GM10266 (cell line): ENCODE results near the gene INVS.
"Not testable (repeated sequence)": the region's sequence is repeated elsewhere in the genome, so short reads cannot be mapped to it uniquely, and the experiment has no call there.

ENCODE experiments used
- DNase-seq: peaks from one replicate; pipeline ENCODE4 v3.0.0; 2012; ENCODE audit errors: extremely low spot score
- TF ChIP-seq, protein P1 (sequence below): IDR thresholded peaks from 2 replicates; pipeline ENCODE4 v1.5.1; 2012; ENCODE audit warnings: mild to moderate bottlenecking, low read depth; ENCODE audit not compliant: control insufficient read depth, insufficient read depth; ENCODE audit errors: missing control alignments

INVS gene, protein sequence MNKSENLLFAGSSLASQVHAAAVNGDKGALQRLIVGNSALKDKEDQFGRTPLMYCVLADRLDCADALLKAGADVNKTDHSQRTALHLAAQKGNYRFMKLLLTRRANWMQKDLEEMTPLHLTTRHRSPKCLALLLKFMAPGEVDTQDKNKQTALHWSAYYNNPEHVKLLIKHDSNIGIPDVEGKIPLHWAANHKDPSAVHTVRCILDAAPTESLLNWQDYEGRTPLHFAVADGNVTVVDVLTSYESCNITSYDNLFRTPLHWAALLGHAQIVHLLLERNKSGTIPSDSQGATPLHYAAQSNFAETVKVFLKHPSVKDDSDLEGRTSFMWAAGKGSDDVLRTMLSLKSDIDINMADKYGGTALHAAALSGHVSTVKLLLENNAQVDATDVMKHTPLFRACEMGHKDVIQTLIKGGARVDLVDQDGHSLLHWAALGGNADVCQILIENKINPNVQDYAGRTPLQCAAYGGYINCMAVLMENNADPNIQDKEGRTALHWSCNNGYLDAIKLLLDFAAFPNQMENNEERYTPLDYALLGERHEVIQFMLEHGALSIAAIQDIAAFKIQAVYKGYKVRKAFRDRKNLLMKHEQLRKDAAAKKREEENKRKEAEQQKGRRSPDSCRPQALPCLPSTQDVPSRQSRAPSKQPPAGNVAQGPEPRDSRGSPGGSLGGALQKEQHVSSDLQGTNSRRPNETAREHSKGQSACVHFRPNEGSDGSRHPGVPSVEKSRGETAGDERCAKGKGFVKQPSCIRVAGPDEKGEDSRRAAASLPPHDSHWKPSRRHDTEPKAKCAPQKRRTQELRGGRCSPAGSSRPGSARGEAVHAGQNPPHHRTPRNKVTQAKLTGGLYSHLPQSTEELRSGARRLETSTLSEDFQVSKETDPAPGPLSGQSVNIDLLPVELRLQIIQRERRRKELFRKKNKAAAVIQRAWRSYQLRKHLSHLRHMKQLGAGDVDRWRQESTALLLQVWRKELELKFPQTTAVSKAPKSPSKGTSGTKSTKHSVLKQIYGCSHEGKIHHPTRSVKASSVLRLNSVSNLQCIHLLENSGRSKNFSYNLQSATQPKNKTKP

DNA sequence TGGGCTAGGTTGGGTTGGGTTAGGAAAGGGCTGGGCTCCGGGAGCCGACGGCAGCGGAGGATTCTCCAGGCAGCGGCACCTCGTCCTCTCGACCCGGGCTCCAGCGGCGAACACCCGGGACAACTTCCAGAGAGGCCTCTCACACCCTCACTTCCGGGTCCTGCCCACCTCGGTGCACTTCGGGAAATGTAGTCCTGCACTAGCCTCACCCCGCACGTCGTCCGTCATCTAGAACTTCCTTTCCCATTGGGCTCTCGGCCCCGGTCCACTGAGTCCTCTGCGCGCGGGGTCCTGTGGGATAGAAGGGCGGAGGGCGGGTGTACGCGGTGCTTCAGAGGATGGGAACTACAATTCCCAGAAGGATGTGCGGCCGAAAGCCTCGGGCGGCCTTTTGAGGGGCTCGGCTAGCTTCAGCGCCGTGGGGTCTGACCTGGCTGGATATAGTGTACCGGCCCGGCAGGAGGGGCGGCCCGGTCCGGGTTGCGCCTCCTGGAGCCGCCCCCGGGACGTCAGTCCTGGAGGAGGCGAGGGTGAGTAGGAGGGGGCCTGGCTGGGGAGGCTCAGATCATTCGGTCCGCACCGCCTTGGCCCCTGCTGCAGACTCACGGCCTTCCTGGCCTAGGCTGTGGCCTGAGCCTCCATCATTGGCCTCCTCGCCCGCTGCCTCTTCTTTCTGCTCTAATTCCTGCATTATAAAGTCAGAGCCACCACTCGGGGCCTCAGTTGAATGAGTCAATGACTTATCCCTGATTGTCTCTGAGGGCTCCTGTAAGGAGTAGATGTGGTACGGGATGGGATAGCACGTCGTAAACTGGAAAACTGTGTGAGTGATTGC lies at the start of gene INVS, which contains the start of gene ERP44:
TSS of gene INVS (plus strand) at position 357 of the 835 bp plus-strand sequence. CDS start 5,279 bp downstream, outside the sequence.
TSS of gene ERP44 (minus strand) at position 114 of the 835 bp plus-strand sequence. CDS start 160 bp downstream, outside the sequence.
- TF ChIP-seq, protein P1, sequence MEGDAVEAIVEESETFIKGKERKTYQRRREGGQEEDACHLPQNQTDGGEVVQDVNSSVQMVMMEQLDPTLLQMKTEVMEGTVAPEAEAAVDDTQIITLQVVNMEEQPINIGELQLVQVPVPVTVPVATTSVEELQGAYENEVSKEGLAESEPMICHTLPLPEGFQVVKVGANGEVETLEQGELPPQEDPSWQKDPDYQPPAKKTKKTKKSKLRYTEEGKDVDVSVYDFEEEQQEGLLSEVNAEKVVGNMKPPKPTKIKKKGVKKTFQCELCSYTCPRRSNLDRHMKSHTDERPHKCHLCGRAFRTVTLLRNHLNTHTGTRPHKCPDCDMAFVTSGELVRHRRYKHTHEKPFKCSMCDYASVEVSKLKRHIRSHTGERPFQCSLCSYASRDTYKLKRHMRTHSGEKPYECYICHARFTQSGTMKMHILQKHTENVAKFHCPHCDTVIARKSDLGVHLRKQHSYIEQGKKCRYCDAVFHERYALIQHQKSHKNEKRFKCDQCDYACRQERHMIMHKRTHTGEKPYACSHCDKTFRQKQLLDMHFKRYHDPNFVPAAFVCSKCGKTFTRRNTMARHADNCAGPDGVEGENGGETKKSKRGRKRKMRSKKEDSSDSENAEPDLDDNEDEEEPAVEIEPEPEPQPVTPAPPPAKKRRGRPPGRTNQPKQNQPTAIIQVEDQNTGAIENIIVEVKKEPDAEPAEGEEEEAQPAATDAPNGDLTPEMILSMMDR, result no peak
- peak; percentile 92 for DNase-seq

DNA sequence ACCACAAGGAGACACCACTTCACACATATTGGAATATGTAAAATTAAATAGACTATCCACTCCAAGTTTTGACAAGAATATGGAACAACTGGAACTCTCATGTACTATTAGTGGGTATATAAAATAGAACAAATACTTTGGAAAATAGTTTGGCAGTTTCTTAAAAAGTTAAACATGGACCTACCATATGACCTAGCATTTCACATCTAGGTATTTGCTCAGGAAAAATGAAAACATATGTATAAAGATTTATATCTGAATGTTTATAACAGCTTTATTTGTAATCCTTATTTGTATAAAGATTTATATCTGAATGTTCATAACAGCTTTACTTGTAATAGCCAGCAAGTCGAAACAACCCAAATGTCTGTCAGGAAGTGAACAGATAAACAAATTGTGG lies 49.5 kb upstream of the INVS start:
- no peak for DNase-seq
- TF ChIP-seq, protein P1, result no peak

GRCh38 chr9:100052375-100052774 lies 46.7 kb upstream of the INVS start:
- TF ChIP-seq, protein P1, result no peak
- no peak for DNase-seq

DNA sequence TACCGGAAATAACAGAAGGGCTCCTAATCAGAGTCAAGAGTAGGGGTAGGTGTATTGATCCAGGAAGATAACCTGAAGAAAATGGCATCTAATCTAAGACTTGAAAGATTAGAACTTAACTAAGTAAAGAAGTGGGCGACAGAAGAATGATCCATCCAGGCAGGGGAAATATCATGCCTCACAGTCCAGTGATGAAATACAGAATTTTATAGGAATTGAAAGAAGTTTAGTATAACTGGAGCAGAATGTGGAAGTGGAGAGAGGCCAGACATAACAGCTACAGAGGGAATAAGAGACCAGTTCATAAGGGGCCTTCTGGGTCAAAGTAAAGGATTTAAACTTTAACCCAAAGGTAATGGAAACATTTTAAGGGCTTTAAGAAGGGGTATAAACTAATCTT lies 42.5 kb upstream of the INVS start:
- DNase-seq, result no peak
- TF ChIP-seq, protein P1, result no peak

DNA sequence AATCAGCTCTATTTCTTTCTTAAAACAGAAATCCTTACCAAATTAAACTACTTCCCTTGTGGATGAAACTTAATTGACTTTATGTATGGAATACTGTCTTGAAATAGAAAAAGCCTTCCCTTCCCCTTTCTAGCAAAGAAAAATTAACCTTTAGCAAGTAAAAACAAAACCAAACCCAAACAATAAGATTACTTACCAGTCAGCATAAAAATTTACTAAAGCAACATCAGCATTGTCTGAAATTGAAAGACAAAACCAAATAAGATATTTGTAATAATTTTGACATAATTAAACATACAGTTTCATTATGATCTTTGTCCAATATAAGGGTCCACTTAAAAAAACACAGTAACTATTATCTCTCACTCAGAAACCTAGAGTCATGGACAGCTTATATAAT lies 41.4 kb upstream of the INVS start:
- TF ChIP-seq, protein P1, result no peak
- DNase-seq, result no peak

- DNase-seq, result peak; percentile 47
- TF ChIP-seq, protein P1, result no peak
Observed at GRCh38 chr9:100058699-100059579, 40.1 kb upstream of the INVS start.

DNA sequence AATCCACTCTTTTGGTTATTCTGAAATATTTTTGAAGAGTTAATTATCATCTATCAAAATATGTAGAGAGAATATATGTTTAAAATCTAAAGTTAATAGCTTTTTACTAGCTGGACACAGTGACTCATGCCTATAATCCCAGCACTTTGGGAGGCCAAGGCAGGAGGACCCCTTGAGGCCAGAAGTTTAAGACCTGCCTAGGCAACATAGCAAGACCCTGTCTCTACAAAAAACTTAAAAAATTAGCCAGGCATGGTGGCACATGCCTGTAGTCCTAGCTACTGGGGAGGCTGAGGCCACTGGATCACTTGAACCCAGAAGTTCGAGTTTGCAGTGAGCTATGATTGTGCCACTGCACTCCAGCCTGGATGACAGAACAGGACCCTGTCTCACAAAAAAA lies 36.4 kb upstream of the INVS start:
- not testable (repeated sequence) for DNase-seq
